Retinal pigment epithelial cell (primary cell): ENCODE measurements around the gene LGALS12.
"Not testable (repeated sequence)": the region's sequence is repeated elsewhere in the genome, so short reads cannot be mapped to it uniquely, and the experiment has no call there.

ENCODE experiments used
- DNase-seq: peaks from one replicate; pipeline ENCODE4 v3.0.0-alpha.2; 2010; ENCODE audit warnings: low read depth
- H3K4me3 ChIP-seq: 2 replicates; pipeline ENCODE4 v1.5.1; 2011; ENCODE audit warnings: mild to moderate bottlenecking, low read length, control low read depth, moderate library complexity
- TF ChIP-seq, protein P1 (sequence below): conservative IDR thresholded peaks from 2 replicates; pipeline ENCODE4 v1.5.1; 2011; ENCODE audit warnings: low read depth, low read length, control low read depth, inconsistent platforms

Gene LGALS12

DNA sequence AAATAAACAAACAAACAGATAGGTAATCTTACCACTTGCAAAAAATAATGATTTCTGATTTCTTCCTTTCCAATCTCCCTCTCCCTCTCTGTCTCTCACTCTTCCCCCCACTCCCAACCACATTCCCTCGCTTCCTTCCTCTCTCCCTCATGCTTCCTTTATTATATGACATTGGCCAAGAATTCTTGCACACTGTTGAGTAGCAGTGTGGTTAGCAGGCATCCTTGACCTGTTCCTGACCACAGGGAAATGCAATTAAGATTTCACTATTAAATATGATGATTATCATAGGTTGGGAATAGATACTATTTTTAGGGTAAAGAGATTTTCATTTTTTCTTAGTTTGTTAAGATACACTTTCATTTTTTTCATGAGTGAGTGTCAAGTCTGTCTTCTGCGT, 16.0 kb downstream of the LGALS12 start:
- TF ChIP-seq, protein P1, sequence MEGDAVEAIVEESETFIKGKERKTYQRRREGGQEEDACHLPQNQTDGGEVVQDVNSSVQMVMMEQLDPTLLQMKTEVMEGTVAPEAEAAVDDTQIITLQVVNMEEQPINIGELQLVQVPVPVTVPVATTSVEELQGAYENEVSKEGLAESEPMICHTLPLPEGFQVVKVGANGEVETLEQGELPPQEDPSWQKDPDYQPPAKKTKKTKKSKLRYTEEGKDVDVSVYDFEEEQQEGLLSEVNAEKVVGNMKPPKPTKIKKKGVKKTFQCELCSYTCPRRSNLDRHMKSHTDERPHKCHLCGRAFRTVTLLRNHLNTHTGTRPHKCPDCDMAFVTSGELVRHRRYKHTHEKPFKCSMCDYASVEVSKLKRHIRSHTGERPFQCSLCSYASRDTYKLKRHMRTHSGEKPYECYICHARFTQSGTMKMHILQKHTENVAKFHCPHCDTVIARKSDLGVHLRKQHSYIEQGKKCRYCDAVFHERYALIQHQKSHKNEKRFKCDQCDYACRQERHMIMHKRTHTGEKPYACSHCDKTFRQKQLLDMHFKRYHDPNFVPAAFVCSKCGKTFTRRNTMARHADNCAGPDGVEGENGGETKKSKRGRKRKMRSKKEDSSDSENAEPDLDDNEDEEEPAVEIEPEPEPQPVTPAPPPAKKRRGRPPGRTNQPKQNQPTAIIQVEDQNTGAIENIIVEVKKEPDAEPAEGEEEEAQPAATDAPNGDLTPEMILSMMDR: no peak
- H3K4me3 ChIP-seq: no peak overlapping the region
- DNase-seq: no peak

DNA sequence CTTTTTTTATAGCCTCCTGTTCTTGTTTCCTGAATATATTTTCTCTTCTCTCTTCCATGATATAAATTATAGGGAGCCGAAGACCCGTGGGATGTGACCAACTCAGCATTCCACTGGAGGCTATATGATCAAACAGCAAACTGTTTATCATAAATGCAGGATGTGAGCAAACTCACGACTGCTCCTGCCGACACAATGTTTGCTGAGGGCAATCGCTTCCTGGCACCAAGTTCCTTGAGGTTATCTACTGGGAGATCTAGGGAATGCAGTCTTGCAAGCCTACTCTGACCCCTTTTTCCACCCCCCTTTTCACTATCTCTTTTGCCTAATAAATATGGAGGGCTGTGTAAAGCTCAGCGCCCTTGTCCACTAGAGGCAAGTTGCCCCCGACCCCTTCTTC, 17.3 kb downstream of the LGALS12 start:
- TF ChIP-seq, protein P1: no peak
- no peak for DNase-seq

DNA sequence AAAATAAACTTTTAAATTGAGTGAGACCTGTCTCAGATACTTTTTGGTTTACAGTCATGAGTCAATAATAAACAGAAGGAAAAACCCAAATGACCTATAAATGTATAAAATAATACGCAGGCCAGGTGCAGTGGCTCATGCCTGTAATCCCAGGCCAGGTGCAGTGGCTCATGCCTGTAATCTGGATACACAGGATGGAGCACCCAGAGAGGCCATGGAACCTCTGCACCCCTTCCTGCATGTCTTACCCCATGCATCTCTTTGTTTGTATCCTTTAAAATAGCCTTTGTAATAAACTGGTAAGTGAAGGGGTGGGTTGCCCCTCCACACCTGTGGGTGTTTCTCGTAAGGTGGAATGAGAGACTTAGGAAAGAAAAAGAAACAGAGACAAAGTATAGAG, 21.8 kb downstream of the LGALS12 start:
- DNase-seq: no peak
- TF ChIP-seq, protein P1: no peak
- no peak overlapping the region for H3K4me3 ChIP-seq

More for the DNA sequence above, 17.3 kb downstream of the LGALS12 start:
- no peak overlapping the region for H3K4me3 ChIP-seq

DNA sequence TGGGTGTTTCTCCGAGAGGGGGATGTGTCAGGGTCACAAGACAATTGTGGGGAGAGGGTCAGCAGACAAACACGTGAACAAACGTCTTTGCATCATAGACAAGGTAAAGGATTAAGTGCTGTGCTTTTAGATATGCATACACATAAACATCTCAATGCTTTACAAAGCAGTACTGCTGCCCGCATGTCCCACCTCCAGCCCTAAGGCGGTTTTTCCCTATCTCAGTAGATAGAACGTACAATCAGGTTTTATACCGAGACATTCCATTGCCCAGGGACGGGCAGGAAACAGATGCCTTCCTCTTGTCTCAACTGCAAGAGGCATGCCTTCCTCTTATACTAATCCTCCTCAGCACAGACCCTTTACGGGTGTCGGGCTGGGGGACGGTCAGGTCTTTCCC, 22.3 kb downstream of the LGALS12 start:
- DNase-seq, H3K4me3 ChIP-seq: not testable (repeated sequence)

DNA sequence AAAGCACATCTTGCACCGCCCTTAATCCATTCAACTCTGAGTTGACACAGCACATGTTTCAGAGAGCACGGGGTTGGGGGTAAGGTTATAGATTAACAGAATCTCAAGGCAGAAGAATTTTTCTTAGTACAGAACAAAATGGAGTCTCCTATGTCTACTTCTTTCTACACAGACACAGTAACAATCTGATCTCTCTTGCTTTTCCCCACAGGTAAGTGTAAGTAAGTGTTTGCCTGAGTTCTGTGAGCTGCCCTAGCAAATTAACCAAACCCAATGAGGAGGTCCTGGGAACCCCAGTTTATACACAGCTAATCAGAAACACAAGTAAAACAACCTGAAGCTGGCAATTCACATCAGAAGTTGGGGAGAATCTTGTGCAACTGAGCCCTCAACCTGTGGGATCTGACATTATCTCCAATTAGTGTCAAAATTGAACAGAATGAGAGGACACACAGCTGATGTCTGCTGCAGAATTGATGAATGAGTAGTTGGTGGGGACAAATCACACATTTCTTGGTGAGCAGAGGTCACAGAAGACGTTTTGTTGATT, 22.9 kb downstream of the LGALS12 start:
- DNase-seq, H3K4me3 ChIP-seq: not testable (repeated sequence)

DNA sequence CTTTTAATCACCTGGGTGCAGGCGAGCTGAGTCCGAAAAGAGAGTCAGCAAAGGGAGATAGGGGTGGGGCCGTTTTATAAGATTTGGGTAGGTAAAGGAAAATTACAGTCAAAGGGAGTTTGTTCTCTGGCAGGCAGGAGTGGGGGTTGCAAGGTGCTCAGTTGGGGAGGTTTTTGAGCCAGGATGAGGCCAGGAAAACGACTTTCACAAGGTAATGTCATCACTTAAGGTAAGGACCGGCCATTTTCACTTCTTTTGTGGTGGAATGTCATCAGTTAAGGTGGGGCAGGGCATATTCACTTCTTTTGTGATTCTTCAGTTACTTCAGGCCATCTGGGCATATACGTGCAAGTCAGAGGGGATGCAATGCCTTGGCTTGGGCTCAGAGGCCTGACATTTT, 23.5 kb downstream of the LGALS12 start:
- not testable (repeated sequence) for H3K4me3 ChIP-seq, DNase-seq

DNA sequence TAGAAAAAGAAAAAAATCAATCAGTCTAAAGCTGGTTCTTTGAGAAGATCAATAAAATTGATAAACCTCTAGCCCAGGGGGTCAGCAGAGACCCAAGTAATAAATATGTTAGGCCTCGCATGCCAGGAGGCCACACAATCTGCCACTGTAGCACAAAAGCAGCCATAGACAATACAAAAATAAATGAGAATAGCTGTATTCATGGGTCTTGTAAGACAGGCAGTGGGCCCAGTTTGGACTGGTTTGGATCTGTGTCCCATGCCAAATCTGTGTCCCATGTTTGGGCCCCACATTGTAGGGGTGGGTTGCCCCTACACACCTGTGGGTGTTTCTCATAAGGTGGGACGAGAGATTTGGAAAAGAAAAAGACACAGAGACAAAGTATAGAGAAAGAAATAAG, 24.1 kb downstream of the LGALS12 start:
- H3K4me3 ChIP-seq: no peak overlapping the region
- no peak for DNase-seq
- TF ChIP-seq, protein P1: no peak

DNA sequence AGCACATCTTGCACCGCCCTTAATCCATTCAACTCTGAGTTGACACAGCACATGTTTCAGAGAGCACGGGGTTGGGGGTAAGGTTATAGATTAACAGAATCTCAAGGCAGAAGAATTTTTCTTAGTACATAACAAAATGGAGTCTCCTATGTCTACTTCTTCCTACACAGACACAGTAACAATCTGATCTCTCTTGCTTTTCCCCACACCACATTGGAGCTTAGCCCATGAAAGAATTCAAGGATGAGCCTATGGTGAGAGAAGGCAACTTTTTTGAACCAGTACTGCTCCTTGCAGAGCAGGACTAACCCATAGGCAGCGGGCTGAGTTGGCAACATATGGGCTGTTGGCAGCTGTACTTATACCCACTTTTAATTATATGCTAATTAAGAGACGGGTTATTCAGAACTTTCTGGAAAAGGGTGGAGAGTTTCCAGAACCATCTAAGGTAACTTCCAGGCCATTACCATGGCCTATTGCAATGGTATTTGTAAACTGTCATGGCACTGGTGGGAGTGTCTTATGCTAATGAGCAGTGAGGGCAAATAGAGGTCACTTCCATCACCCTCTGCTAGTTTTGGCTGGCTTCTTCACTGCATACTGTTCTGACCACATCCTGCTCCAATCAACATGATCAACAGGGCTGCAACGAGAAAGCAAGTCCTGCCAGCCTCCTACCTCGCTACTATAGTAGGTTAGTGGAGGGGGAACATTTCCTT, 25.3 kb downstream of the LGALS12 start:
- DNase-seq: peak; percentile 41
- not testable (repeated sequence) for H3K4me3 ChIP-seq

DNA sequence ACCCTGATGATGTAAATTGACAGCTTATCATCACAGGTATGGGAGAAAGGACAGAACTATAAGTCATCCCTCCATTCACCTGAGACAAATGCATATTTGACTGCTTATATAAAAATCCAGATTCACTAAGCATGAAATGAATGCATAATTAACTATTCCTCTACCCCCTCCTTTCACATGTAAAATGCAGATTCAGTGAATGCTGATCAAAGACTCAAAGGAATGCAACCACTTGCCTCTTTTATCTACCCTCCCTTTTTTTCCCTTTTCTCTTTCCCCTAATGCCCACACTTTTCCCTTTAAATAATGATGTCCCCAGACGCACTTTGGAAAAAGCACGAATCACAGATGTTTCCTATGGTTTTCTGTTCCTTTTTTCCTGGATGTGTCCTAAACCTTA, 26.2 kb downstream of the LGALS12 start:
- H3K4me3 ChIP-seq: no peak overlapping the region
- DNase-seq: no peak
- TF ChIP-seq, protein P1: no peak
